CD14-positive monocyte (primary cell): ENCODE measurements around the gene OR8G5. TPM values are rescaled to one million over a fixed set of nuclear protein-coding genes. Genes with fewer than 3 reads are reported as not detected.

Experiments used
- DNase-seq, 3 donors: peaks; one replicate each; pipeline ENCODE4 v3.0.0-alpha.2; 2011 to 2022
- H2AFZ ChIP-seq: 2 replicates; pipeline ENCODE4 v1.6.0; 2012; ENCODE audit warnings: mild to moderate bottlenecking, low read depth, low read length, inconsistent platforms; ENCODE audit not compliant: insufficient read depth, poor library complexity, severe bottlenecking
- H3K27ac ChIP-seq, 2 donors: 1 replicate in 1 of 2; 2 replicates in 1 of 2; pipeline ENCODE4 v1.5.1; 2012 to 2013; ENCODE audit warnings: low read length in 2 of 2, control low read depth in 1 of 2, inconsistent platforms in 1 of 2, low read depth in 1 of 2, mild to moderate bottlenecking in 1 of 2
- H3K27me3 ChIP-seq, 2 donors: one replicate each; pipeline versions ENCODE4 v1.6.0 to v1.6.1; 2011 to 2013; ENCODE audit warnings: low read length in 2 of 2; ENCODE audit not compliant: control insufficient read depth in 2 of 2, insufficient read depth in 2 of 2
- H3K36me3 ChIP-seq, 2 donors: replicated peaks in 1 of 2; 1 replicate in 1 of 2; 2 replicates in 1 of 2; pipeline versions ENCODE4 v1.5.1 to v1.6.1; 2012 to 2013; ENCODE audit warnings: low read length in 2 of 2, control low read depth in 1 of 2, inconsistent platforms in 1 of 2, mild to moderate bottlenecking in 1 of 2; ENCODE audit not compliant: insufficient read depth in 2 of 2, control insufficient read depth in 1 of 2
- H3K4me1 ChIP-seq, 2 donors: 1 replicate in 1 of 2; 2 replicates in 1 of 2; pipeline versions ENCODE4 v1.5.1 to v1.6.1; 2012 to 2013; ENCODE audit warnings: low read length in 2 of 2, control low read depth in 1 of 2, inconsistent platforms in 1 of 2, mild to moderate bottlenecking in 1 of 2, moderate library complexity in 1 of 2; ENCODE audit not compliant: insufficient read depth in 2 of 2, control insufficient read depth in 1 of 2
- H3K4me2 ChIP-seq: replicated peaks from 2 replicates; pipeline ENCODE3; 2012; ENCODE audit warnings: low read length, moderate library complexity, mild to moderate bottlenecking; ENCODE audit not compliant: poor library complexity, severe bottlenecking; ENCODE audit errors: extremely low read depth
- H3K4me3 ChIP-seq, 3 experiments: fragments of 200-600 bp in 1 of 3; sonication (generic) in 1 of 3; replicated peaks in 1 of 3; 1 replicate in 2 of 3; 2 replicates in 1 of 3; pipeline ENCODE4 v1.5.1; 2011 to 2013; ENCODE audit warnings: low read length in 3 of 3, mild to moderate bottlenecking in 3 of 3, control low read depth in 2 of 3, low read depth in 2 of 3, inconsistent platforms in 1 of 3, moderate library complexity in 1 of 3
- H3K79me2 ChIP-seq: 2 replicates; pipeline ENCODE4 v1.6.0; 2012; ENCODE audit warnings: mild to moderate bottlenecking, control low read depth, inconsistent platforms, low read length, moderate library complexity; ENCODE audit not compliant: insufficient read depth
- H3K9ac ChIP-seq: 2 replicates; pipeline ENCODE4 v1.6.0; 2017; ENCODE audit warnings: low read length, mild to moderate bottlenecking; ENCODE audit not compliant: insufficient read depth, poor library complexity, severe bottlenecking
- H3K9me3 ChIP-seq, 2 donors: replicated peaks in 1 of 2; 1 replicate in 1 of 2; 2 replicates in 1 of 2; pipeline versions ENCODE4 v1.5.1 to v1.6.1; 2012 to 2013; ENCODE audit warnings: low read length in 2 of 2, control low read depth in 1 of 2; ENCODE audit not compliant: control insufficient read depth in 1 of 2, insufficient read depth in 1 of 2
- H4K20me1 ChIP-seq: 2 replicates; pipeline ENCODE4 v1.6.0; 2012; ENCODE audit warnings: mild to moderate bottlenecking, low read length, control low read depth, moderate library complexity; ENCODE audit not compliant: insufficient read depth
- H3K27ac Mint-ChIP-seq, 7 donors: one replicate each; pipeline ENCODE4 v1.8.0; 2020; ENCODE audit warnings: mild to moderate bottlenecking in 7 of 7, mixed read lengths in 7 of 7, moderate library complexity in 6 of 7, inconsistent platforms in 2 of 7
- H3K27me3 Mint-ChIP-seq, 3 donors: one replicate each; pipeline ENCODE4 v1.8.0; 2021 to 2022; ENCODE audit warnings: low read depth in 3 of 3, mild to moderate bottlenecking in 3 of 3, mixed read lengths in 3 of 3, moderate library complexity in 3 of 3, inconsistent platforms in 1 of 3
- H3K36me3 Mint-ChIP-seq, 2 donors: one replicate each; pipeline ENCODE4 v1.8.0; 2020; ENCODE audit warnings: mixed read lengths in 2 of 2, inconsistent platforms in 1 of 2, mild to moderate bottlenecking in 1 of 2
- H3K4me1 Mint-ChIP-seq: one replicate; pipeline ENCODE4 v1.8.0; 2020; ENCODE audit warnings: mild to moderate bottlenecking, mixed read lengths
- H3K4me3 Mint-ChIP-seq, 2 donors: one replicate each; pipeline ENCODE4 v1.8.0; 2020; ENCODE audit warnings: mild to moderate bottlenecking in 2 of 2, mixed read lengths in 2 of 2, moderate library complexity in 1 of 2
- H3K9me3 Mint-ChIP-seq, 7 donors: one replicate each; pipeline ENCODE4 v1.8.0; 2020 to 2022; ENCODE audit warnings: mixed read lengths in 7 of 7, mild to moderate bottlenecking in 6 of 7, moderate library complexity in 6 of 7, inconsistent platforms in 2 of 7
- CTCF ChIP-seq: fragments of 200-600 bp; IDR thresholded peaks from one replicate; pipeline ENCODE4 v1.8.0; 2022; ENCODE audit warnings: antibody characterized with exemption, mild to moderate bottlenecking
- WGBS: methylation state at CpG from one replicate; pipeline ENCODE4 v1.1.5; 2013; ENCODE audit warnings: missing lambda C conversion rate; ENCODE audit not compliant: insufficient coverage; 5-methylcytosine and 5-hydroxymethylcytosine counted together
- intact Hi-C, 2 donors: fragments of 100-400 bp; cut with micrococcal nuclease; formaldehyde crosslinking; loops; one replicate each; pipeline versions ENCODE4 v1.15.0 to v1.15.1; 2023
- polyA plus RNA-seq, 3 donors: library from polyadenylated mRNA; depleted of rRNA in 1 of 3; unstranded in 2 of 3; stranded (reverse) in 1 of 3; fragments of 300-500 nt in 2 of 3; fragments of >200 nt in 1 of 3; fragmentation: Illumina TruSeq in 2 of 3; gene quantifications; 1 replicate in 2 of 3; 2 replicates in 1 of 3; pipeline ENCODE4 v1.2.3, GENCODE V29; 2012 to 2021

OR8G5 gene
- polyA plus RNA-seq, 3 donors, result not detected

DNA sequence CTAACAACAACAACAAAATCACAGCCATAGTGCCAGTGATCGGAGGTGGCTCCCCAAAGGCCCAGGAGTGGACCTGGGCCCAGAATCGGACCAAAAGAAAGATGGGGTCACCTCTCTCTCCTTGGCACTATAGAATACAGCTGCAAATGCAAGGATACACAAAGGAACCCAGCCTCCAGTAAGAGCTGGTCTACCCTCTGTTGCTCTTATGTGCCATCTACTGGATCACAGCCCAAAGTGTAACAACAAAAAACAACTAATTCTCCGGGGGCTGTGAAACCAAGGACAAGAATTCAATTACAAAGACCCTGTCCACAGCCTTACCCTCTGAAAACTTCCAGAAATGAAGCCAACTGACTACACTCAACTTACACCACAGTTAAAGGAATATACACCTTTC, 21.6 kb downstream of the OR8G5 start:
- Histone ChIP-seq H3K9me3 (no peaks in the 10 kb centered on the region), H3K9ac (no peak overlapping the region), H3K27me3 (no peaks in the 10 kb centered on the region), H2AFZ (no peak overlapping the region), H3K79me2 (no peaks in the 10 kb centered on the region), H3K36me3 (no peaks in the 10 kb centered on the region), H4K20me1 (no peaks in the 10 kb centered on the region), H3K4me1 (no peaks in the 10 kb centered on the region), H3K4me3 (no peak overlapping the region), H3K27ac (no peak overlapping the region), H3K4me2 (no peak overlapping the region)
- TF ChIP-seq CTCF, result no peak
- peak overlapping the region in 1 of 7 donors; percentile 21 for H3K27ac Mint-ChIP-seq
- peaks cover 7% of the 10 kb centered on the region for H3K4me1 Mint-ChIP-seq
- 71% methylated on average over 3 of the region's 3 CpGs for WGBS
- no peak for DNase-seq
- H3K9me3 Mint-ChIP-seq, result peaks cover 0 to 3% (median 0%) of the 10 kb centered on the region in 7 donors
- no peak overlapping the region for H3K4me3 Mint-ChIP-seq
- H3K36me3 Mint-ChIP-seq, result no peaks in the 10 kb centered on the region
- intact Hi-C loops, result loop anchor here in 1 of 2 donors (10.0 kb wide), 1 partner anchor 203 kb away; no protein-coding TSS in a partner anchor
- H3K27me3 Mint-ChIP-seq, result peaks cover 0 to 2% (median 1%) of the 10 kb centered on the region in 3 donors

DNA sequence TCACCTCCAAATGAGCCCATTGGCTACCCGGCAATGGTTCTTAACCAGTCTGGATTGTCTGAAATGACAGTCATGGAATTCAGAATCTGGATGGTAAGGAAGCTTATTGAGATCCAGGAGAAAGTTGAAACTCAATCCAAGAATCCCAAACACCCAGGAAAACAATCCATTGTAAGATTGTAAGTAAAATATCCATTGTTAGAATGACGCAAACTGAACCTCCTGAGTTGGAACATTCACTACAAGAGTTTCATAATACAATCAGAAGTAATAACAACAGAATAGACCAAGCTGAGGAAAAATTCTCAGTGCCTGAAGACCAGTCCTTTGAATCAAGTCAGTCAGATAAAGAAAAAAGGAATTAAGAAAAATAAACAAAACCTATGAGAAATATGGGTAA, 22.1 kb downstream of the OR8G5 start:
- H3K4me1 ChIP-seq, result no peaks in the 10 kb centered on the region
- no peak for DNase-seq
- H3K9ac ChIP-seq, result no peak overlapping the region
- intact Hi-C loops, result loop anchor here in 1 of 2 donors (10.0 kb wide), 1 partner anchor 203 kb away; no protein-coding TSS in a partner anchor
- no peaks in the 10 kb centered on the region for H3K36me3 Mint-ChIP-seq
- H3K4me2 ChIP-seq, result no peak overlapping the region
- H3K9me3 Mint-ChIP-seq, result peaks cover 0 to 6% (median 1%) of the 10 kb centered on the region in 7 donors
- no peak overlapping the region for H3K27ac ChIP-seq
- H4K20me1 ChIP-seq, result no peaks in the 10 kb centered on the region
- no peak overlapping the region for H3K4me3 ChIP-seq
- no peaks in the 10 kb centered on the region for H3K79me2 ChIP-seq
- TF ChIP-seq CTCF, result no peak
- H3K4me3 Mint-ChIP-seq, result no peak overlapping the region
- peaks cover 0 to 2% (median 1%) of the 10 kb centered on the region in 3 donors for H3K27me3 Mint-ChIP-seq
- H3K27ac Mint-ChIP-seq, result no peak overlapping the region
- no peak overlapping the region for H2AFZ ChIP-seq
- no peaks in the 10 kb centered on the region for H3K9me3 ChIP-seq
- no CpG with 5 or more reads among the region's 2 CpGs for WGBS
- H3K36me3 ChIP-seq, result no peaks in the 10 kb centered on the region
- no peaks in the 10 kb centered on the region for H3K27me3 ChIP-seq
- H3K4me1 Mint-ChIP-seq, result peaks cover 7% of the 10 kb centered on the region
